IMR-90 (cell line): ENCODE results near the gene FAM163B. TPM values are rescaled to one million over a fixed set of nuclear protein-coding genes. Genes with fewer than 3 reads are reported as not detected.

Experiments
- ATAC-seq: fragments of 200-7000 bp; cut with Tn5 transposase; 2 replicates; pipeline ENCODE4 v1.9.1; 2020; ENCODE audit warnings: low read depth, mild to moderate bottlenecking, moderate library complexity
- BruUV-seq: library from RNA; stranded (reverse); fragments of 400-500 nt; replicated peaks from 2 replicates; lab custom pipeline; 2021; lab: Mats Ljungman, UMichigan
- CTCF ChIA-PET: fragments of 300-600 bp; formaldehyde crosslinking; extraction: SDS; loops from one replicate; lab custom pipeline; 2021; ENCODE audit warnings: antibody characterized with exemption; lab: Yijun Ruan, JAX
- POLR2A ChIA-PET: fragments of 300-600 bp; sonication (Branson Sonifier 250); formaldehyde crosslinking; loops from one replicate; lab custom pipeline; 2022; ENCODE audit warnings: antibody characterized with exemption; ENCODE audit not compliant: unreplicated experiment; lab: Charles Lee
- DNase-seq: peaks from one replicate; pipeline ENCODE4 v3.0.0; 2013
- H2AFZ ChIP-seq: replicated peaks from 2 replicates; pipeline ENCODE3; 2013; ENCODE audit warnings: low read length, mild to moderate bottlenecking; ENCODE audit not compliant: poor library complexity
- H2AK5ac ChIP-seq: 2 replicates; pipeline ENCODE4 v1.6.1; 2013; ENCODE audit warnings: low read depth, low read length, inconsistent platforms
- H2AK9ac ChIP-seq: replicated peaks from 2 replicates; pipeline ENCODE3; 2013; ENCODE audit warnings: mild to moderate bottlenecking, low read depth, low read length, moderate library complexity; ENCODE audit not compliant: poor library complexity
- H2BK120ac ChIP-seq: 2 replicates; pipeline ENCODE4 v1.6.1; 2013; ENCODE audit warnings: low read depth, low read length, inconsistent platforms
- H2BK15ac ChIP-seq: 3 replicates; pipeline ENCODE4 v1.6.1; 2013; ENCODE audit warnings: low read depth, low read length, inconsistent platforms
- H2BK20ac ChIP-seq: 2 replicates; pipeline ENCODE4 v1.6.1; 2013; ENCODE audit warnings: low read depth, mild to moderate bottlenecking, inconsistent platforms, low read length, moderate library complexity
- H2BK5ac ChIP-seq: 2 replicates; pipeline ENCODE4 v1.6.1; 2013; ENCODE audit warnings: mild to moderate bottlenecking, low read depth, low read length, inconsistent platforms; ENCODE audit not compliant: poor library complexity, severe bottlenecking
- H3K14ac ChIP-seq: replicated peaks from 2 replicates; pipeline ENCODE4 v1.6.1; 2013; ENCODE audit warnings: low read depth, low read length, inconsistent platforms
- H3K18ac ChIP-seq: 2 replicates; pipeline ENCODE4 v1.6.1; 2013; ENCODE audit warnings: low read depth, low read length, control low read depth
- H3K23ac ChIP-seq: 2 replicates; pipeline ENCODE4 v1.6.1; 2013; ENCODE audit warnings: low read depth, low read length, inconsistent platforms
- H3K27ac ChIP-seq: 2 replicates; pipeline ENCODE4 v1.5.1; 2013; ENCODE audit warnings: mild to moderate bottlenecking, control low read depth, low read length; ENCODE audit not compliant: insufficient read depth
- H3K27me3 ChIP-seq: 2 replicates; pipeline ENCODE4 v1.6.1; 2013; ENCODE audit warnings: low read length; ENCODE audit not compliant: control insufficient read depth, insufficient read depth
- H3K36me3 ChIP-seq: 2 replicates; pipeline ENCODE4 v1.6.1; 2013; ENCODE audit warnings: low read length, mixed read lengths; ENCODE audit not compliant: control insufficient read depth, insufficient read depth
- H3K4ac ChIP-seq: 2 replicates; pipeline ENCODE4 v1.6.1; 2013; ENCODE audit warnings: low read depth, low read length, inconsistent platforms
- H3K4me1 ChIP-seq: 2 replicates; pipeline ENCODE4 v1.6.1; 2013; ENCODE audit warnings: low read length, mixed read lengths; ENCODE audit not compliant: control insufficient read depth, insufficient read depth
- H3K4me2 ChIP-seq: 2 replicates; pipeline ENCODE4 v1.6.1; 2013; ENCODE audit warnings: low read depth, mild to moderate bottlenecking, control low read depth, low read length, moderate library complexity
- H3K4me3 ChIP-seq: 2 replicates; pipeline ENCODE4 v1.5.1; 2013; ENCODE audit warnings: low read depth, mild to moderate bottlenecking, control low read depth, low read length, moderate library complexity; ENCODE audit not compliant: insufficient read depth
- H3K56ac ChIP-seq: 2 replicates; pipeline ENCODE4 v1.6.1; 2013; ENCODE audit warnings: low read length, inconsistent platforms; ENCODE audit not compliant: insufficient read depth; ENCODE audit errors: extremely low read depth
- H3K79me1 ChIP-seq, 2 experiments: 2 replicates each; pipeline ENCODE4 v1.6.1; 2013; ENCODE audit warnings: low read length in 2 of 2, inconsistent platforms in 1 of 2, low read depth in 1 of 2
- H3K9ac ChIP-seq: 2 replicates; pipeline ENCODE4 v1.6.1; 2013; ENCODE audit warnings: low read depth, low read length, control low read depth
- H3K9me1 ChIP-seq: 2 replicates; pipeline ENCODE4 v1.6.1; 2013; ENCODE audit warnings: low read length, inconsistent platforms; ENCODE audit not compliant: insufficient read depth
- H3K9me3 ChIP-seq: 2 replicates; pipeline ENCODE4 v1.6.1; 2013; ENCODE audit warnings: low read length; ENCODE audit not compliant: control insufficient read depth, insufficient read depth
- H4K20me1 ChIP-seq: 2 replicates; pipeline ENCODE4 v1.6.1; 2013; ENCODE audit warnings: low read length, inconsistent platforms; ENCODE audit not compliant: insufficient read depth
- H4K5ac ChIP-seq: 2 replicates; pipeline ENCODE4 v1.6.1; 2013; ENCODE audit warnings: mild to moderate bottlenecking, low read depth, low read length, control low read depth
- H4K8ac ChIP-seq, 2 experiments: 2 replicates each; pipeline ENCODE4 v1.6.1; 2013; ENCODE audit warnings: low read depth in 2 of 2, low read length in 2 of 2, control low read depth in 1 of 2, inconsistent platforms in 1 of 2
- H4K91ac ChIP-seq: 2 replicates; pipeline ENCODE4 v1.6.1; 2013; ENCODE audit warnings: low read depth, low read length, inconsistent platforms; ENCODE audit not compliant: insufficient read depth
- BHLHE40 ChIP-seq: fragments of 150-350 bp; IDR thresholded peaks from 2 replicates; pipeline ENCODE4 v1.6.1; 2016; ENCODE audit warnings: mild to moderate bottlenecking, low read depth, low read length
- CEBPB ChIP-seq: IDR thresholded peaks from 2 replicates; pipeline ENCODE4 v1.6.1; 2012; ENCODE audit warnings: low read depth, low read length, improper control_type of control experiment
- CHD1 ChIP-seq: IDR thresholded peaks from 2 replicates; pipeline ENCODE4 v1.6.1; 2012; ENCODE audit warnings: low read depth, low read length, improper control_type of control experiment
- FOS ChIP-seq: fragments of 150-350 bp; IDR thresholded peaks from 2 replicates; pipeline ENCODE4 v1.6.1; 2016; ENCODE audit warnings: low read depth, low read length
- MAFK ChIP-seq: IDR thresholded peaks from 2 replicates; pipeline ENCODE4 v1.6.1; 2012; ENCODE audit warnings: low read depth, low read length, improper control_type of control experiment
- MAZ ChIP-seq: IDR thresholded peaks from 2 replicates; pipeline ENCODE4 v1.6.1; 2012; ENCODE audit warnings: low read depth, mild to moderate bottlenecking, low read length, improper control_type of control experiment, moderate library complexity, borderline replicate concordance
- MXI1 ChIP-seq: IDR thresholded peaks from 2 replicates; pipeline ENCODE4 v1.6.1; 2012; ENCODE audit warnings: low read depth, mild to moderate bottlenecking, low read length, moderate library complexity, borderline replicate concordance
- NFE2L2 ChIP-seq: fragments of 150-350 bp; IDR thresholded peaks from 2 replicates; pipeline ENCODE4 v1.6.1; 2016; ENCODE audit warnings: low read depth, mild to moderate bottlenecking, low read length
- POLR2A ChIP-seq: IDR thresholded peaks from 2 replicates; pipeline ENCODE4 v1.6.1; 2012; ENCODE audit warnings: mild to moderate bottlenecking, low read depth, low read length
- RAD21 ChIP-seq: IDR thresholded peaks from 2 replicates; pipeline ENCODE4 v1.6.1; 2012; ENCODE audit warnings: low read length, improper control_type of control experiment
- RCOR1 ChIP-seq: IDR thresholded peaks from 2 replicates; pipeline ENCODE4 v1.6.1; 2012; ENCODE audit warnings: mild to moderate bottlenecking, low read length, improper control_type of control experiment; ENCODE audit not compliant: insufficient replicate concordance
- SMC3 ChIP-seq: fragments of 150-350 bp; IDR thresholded peaks from 2 replicates; pipeline ENCODE4 v1.6.1; 2016; ENCODE audit warnings: low read depth, mild to moderate bottlenecking, antibody characterized with exemption, low read length, moderate library complexity
- WGBS, 2 experiments: methylation state at CpG; one replicate each; pipeline versions ENCODE4 v1.1.5 to v1.1.7; 2013; ENCODE audit warnings: missing lambda C conversion rate in 2 of 2; ENCODE audit not compliant: insufficient read length in 1 of 2; ENCODE audit errors: extremely low coverage in 2 of 2; 5-methylcytosine and 5-hydroxymethylcytosine counted together
- dilution Hi-C: fragments of 300-500 bp; cut with HindIII; formaldehyde crosslinking; loops from one replicate; pipeline ENCODE4 v1.14.3; 2018; ENCODE audit warnings: low sequenced_read_pairs; ENCODE audit not compliant: unreplicated experiment
- in situ Hi-C: fragments of 300-500 bp; cut with MboI; formaldehyde crosslinking; loops from 3 replicates; pipeline ENCODE4 v1.14.3; 2019; ENCODE audit warnings: low sequenced_read_pairs, inconsistent platforms, mixed read lengths
- intact Hi-C: fragments of 100-400 bp; cut with micrococcal nuclease; formaldehyde crosslinking; loops from 2 replicates; pipeline ENCODE4 v1.10.0; 2022
- polyA plus RNA-seq, 3 experiments: library from polyadenylated mRNA; depleted of rRNA; stranded (reverse); fragments of >200 nt; gene quantifications; 2 replicates each; pipeline ENCODE4 v1.2.3, GENCODE V29; 2012; ENCODE audit warnings: low replicate concordance in 1 of 3
- total RNA-seq: library from RNA; depleted of rRNA; stranded (reverse); fragments of >200 nt; gene quantifications from 2 replicates; pipeline ENCODE4 v1.2.3, GENCODE V29; 2012
- TF ChIP-seq, protein P1 (sequence below): conservative IDR thresholded peaks from 2 replicates; pipeline ENCODE4 v1.5.1; 2012; ENCODE audit warnings: mild to moderate bottlenecking, low read depth, low read length, improper control_type of control experiment
- TF ChIP-seq, protein P2 (sequence below): fragments of 150-350 bp; IDR thresholded peaks from 2 replicates; pipeline ENCODE4 v1.6.1; 2017; ENCODE audit warnings: mild to moderate bottlenecking, antibody characterized with exemption, low read length, low read depth
- TF ChIP-seq, protein P3 (sequence below): fragments of 150-350 bp; IDR thresholded peaks from 2 replicates; pipeline ENCODE4 v1.6.1; 2016; ENCODE audit warnings: low read depth, mild to moderate bottlenecking, low read length, moderate library complexity, borderline replicate concordance

FAM163B gene
- total and polyA plus RNA-seq, 2 of the 4 experiments (the other 2 are of a cell fraction) = not detected

DNA sequence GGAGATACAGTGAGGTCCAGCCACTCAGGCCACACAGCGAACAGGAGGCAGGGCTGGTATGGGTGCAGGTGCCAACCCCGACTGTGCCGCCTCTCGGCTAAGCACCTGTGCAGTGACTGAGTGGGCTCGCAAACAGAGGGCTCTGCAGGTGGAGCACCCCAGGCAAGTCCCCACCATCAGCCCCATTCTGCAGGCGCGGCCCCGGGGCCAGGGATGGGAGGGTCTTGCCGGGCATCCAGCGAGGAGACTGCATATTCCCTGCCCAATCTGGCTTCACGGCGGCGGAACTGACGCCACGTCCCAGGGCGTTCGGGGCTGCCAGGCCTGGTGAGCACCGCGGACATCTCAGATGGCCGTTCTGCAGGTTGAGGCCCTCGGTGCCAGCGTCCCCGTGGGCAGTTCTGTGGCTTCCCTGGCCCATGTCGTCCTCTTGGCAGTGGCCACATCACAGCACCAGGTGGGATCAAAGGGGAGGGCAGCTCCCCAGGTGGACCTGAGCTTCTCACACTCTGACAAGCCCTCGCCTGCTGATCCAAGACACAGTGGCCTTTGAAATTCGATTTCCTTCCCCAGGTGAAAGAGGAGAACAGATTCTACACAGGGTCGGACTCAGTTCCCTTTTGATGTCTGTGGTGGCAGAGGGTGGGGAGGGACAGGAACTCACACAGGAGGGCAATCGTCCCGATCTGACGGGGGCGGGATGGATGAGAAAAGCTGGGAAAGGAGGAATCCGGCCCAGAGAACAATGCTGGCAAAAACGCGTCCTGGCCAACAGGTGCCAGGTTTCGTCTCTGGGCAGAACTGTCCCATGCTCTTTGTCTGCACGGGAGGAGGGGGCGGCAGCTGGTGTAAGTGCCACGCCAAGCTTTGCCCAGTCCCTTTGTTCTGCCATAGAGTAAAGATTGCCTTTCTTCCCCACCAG, 45.8 kb upstream of the FAM163B start:
- in situ Hi-C loops = no loop called here
- BruUV-seq = no TSS peak
- H3K27me3 ChIP-seq = peaks cover 42% of the 10 kb centered on the region
- no peak overlapping the region for H3K18ac ChIP-seq
- no peaks in the 10 kb centered on the region for H3K9me3 ChIP-seq
- intact Hi-C loops = no loop called here
- H2AK9ac ChIP-seq = no peak overlapping the region
- H3K23ac ChIP-seq = no peak overlapping the region
- H2BK20ac ChIP-seq = no peak overlapping the region
- H2BK15ac ChIP-seq = no peak overlapping the region
- H4K20me1 ChIP-seq = no peaks in the 10 kb centered on the region
- H2AFZ ChIP-seq = no peak overlapping the region
- no peak overlapping the region for H3K9ac ChIP-seq
- 64% methylated on average over 29 of the region's 38 CpGs; no CpG with 5 or more reads in 1 of the 2 experiments for WGBS, 2 experiments
- H2BK5ac ChIP-seq = no peak overlapping the region
- H4K91ac ChIP-seq = no peak overlapping the region
- H4K5ac ChIP-seq = no peak overlapping the region
- DNase-seq (no peak), ATAC-seq (no peak)
- CTCF ChIA-PET = no interaction called here
- H3K4ac ChIP-seq = no peak overlapping the region
- no peaks in the 10 kb centered on the region for H3K9me1 ChIP-seq
- no peak overlapping the region for H4K8ac ChIP-seq
- dilution Hi-C loops = no loop called here
- H3K14ac ChIP-seq = no peak overlapping the region
- no peak overlapping the region for H3K4me2 ChIP-seq
- H3K56ac ChIP-seq = no peak overlapping the region
- H3K4me1 ChIP-seq = 0 out of 2 replicates have a peak, but pooled peaks cover 1% of the 10 kb centered on the region
- POLR2A ChIA-PET = no interaction called here
- no peaks in the 10 kb centered on the region for H3K36me3 ChIP-seq
- H3K4me3 ChIP-seq = no peak overlapping the region
- H2BK120ac ChIP-seq = no peak overlapping the region
- no peak overlapping the region for H2AK5ac ChIP-seq
- no peaks in the 10 kb centered on the region for H3K79me1 ChIP-seq
- H3K27ac ChIP-seq = no peak overlapping the region
- TF ChIP-seq RCOR1 (no peak), CHD1 (no peak), SMC3 (no peak), MXI1 (no peak), NFE2L2 (no peak), BHLHE40 (no peak), MAZ (no peak), CEBPB (no peak), MAFK (no peak), FOS (no peak), POLR2A (no peak), RAD21 (no peak)
- TF ChIP-seq, protein P1, sequence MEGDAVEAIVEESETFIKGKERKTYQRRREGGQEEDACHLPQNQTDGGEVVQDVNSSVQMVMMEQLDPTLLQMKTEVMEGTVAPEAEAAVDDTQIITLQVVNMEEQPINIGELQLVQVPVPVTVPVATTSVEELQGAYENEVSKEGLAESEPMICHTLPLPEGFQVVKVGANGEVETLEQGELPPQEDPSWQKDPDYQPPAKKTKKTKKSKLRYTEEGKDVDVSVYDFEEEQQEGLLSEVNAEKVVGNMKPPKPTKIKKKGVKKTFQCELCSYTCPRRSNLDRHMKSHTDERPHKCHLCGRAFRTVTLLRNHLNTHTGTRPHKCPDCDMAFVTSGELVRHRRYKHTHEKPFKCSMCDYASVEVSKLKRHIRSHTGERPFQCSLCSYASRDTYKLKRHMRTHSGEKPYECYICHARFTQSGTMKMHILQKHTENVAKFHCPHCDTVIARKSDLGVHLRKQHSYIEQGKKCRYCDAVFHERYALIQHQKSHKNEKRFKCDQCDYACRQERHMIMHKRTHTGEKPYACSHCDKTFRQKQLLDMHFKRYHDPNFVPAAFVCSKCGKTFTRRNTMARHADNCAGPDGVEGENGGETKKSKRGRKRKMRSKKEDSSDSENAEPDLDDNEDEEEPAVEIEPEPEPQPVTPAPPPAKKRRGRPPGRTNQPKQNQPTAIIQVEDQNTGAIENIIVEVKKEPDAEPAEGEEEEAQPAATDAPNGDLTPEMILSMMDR = no peak
- TF ChIP-seq, protein P2, sequence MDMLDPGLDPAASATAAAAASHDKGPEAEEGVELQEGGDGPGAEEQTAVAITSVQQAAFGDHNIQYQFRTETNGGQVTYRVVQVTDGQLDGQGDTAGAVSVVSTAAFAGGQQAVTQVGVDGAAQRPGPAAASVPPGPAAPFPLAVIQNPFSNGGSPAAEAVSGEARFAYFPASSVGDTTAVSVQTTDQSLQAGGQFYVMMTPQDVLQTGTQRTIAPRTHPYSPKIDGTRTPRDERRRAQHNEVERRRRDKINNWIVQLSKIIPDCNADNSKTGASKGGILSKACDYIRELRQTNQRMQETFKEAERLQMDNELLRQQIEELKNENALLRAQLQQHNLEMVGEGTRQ = no peak
- TF ChIP-seq, protein P3, sequence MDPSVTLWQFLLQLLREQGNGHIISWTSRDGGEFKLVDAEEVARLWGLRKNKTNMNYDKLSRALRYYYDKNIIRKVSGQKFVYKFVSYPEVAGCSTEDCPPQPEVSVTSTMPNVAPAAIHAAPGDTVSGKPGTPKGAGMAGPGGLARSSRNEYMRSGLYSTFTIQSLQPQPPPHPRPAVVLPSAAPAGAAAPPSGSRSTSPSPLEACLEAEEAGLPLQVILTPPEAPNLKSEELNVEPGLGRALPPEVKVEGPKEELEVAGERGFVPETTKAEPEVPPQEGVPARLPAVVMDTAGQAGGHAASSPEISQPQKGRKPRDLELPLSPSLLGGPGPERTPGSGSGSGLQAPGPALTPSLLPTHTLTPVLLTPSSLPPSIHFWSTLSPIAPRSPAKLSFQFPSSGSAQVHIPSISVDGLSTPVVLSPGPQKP = no peak
